SH-SY5Y (cell line): Measurements from ENCODE around the gene ERAP2.

Source experiments
- GATA2 ChIP-seq: IDR thresholded peaks from 2 replicates; pipeline ENCODE4 v1.6.1; 2011; ENCODE audit warnings: mild to moderate bottlenecking, low read depth, low read length
- GATA3 ChIP-seq: IDR thresholded peaks from 2 replicates; pipeline ENCODE4 v1.6.1; 2011; ENCODE audit warnings: low read depth, mild to moderate bottlenecking, low read length, moderate library complexity

- TF ChIP-seq GATA3: no peak
- no peak for TF ChIP-seq GATA2
These were observed 11.3 kb upstream of the ERAP2 start for GRCh38 chr5:96864922-96865530.
